Right lung (tissue), 5 donors: Measurements from ENCODE around the gene RCAN2. TPM values are rescaled to one million over a fixed set of nuclear protein-coding genes. Genes with fewer than 3 reads are reported as not detected.
A peak's percentile ranks its signal among the peaks of the same experiment; 100 is the strongest.

Experiments
- DNase-seq, 2 donors: peaks; one replicate each; pipeline ENCODE4 v3.0.0-alpha.2; 2013
- polyA plus RNA-seq, 5 donors: library from polyadenylated mRNA; unstranded; fragments of 120-200 nt; gene quantifications; one replicate each; pipeline versions ENCODE4 v1.2.1 to v1.2.3, GENCODE V29; 2013; ENCODE audit warnings: inconsistent platforms in 1 of 5, low replicate concordance in 1 of 5; ENCODE audit not compliant: insufficient read length in 5 of 5, insufficient read depth in 1 of 5

The RCAN2 gene
- polyA plus RNA-seq, 5 donors = 2.4 to 3.3 (median 2.9) TPM

GRCh38 chr6:46219661-46220060 is 271.6 kb downstream of the RCAN2 start:
- DNase-seq = no peak

GRCh38 chr6:46218457-46218856 is 272.8 kb downstream of the RCAN2 start:
- no peak for DNase-seq

- no peak for DNase-seq
Measured at GRCh38 chr6:46217671-46218131, 273.5 kb downstream of the RCAN2 start.

GRCh38 chr6:46216879-46217278 is 274.4 kb downstream of the RCAN2 start:
- DNase-seq = no peak

GRCh38 chr6:46215777-46216176 is 275.5 kb downstream of the RCAN2 start:
- DNase-seq = no peak

- DNase-seq = no peak
Measured at GRCh38 chr6:46215213-46215612, 276.0 kb downstream of the RCAN2 start.

GRCh38 chr6:46211917-46212316 is 279.3 kb downstream of the RCAN2 start:
- no peak for DNase-seq

- DNase-seq = no peak
Measured at GRCh38 chr6:46210294-46210693, 281.0 kb downstream of the RCAN2 start.

- DNase-seq = no peak
Measured at GRCh38 chr6:46208303-46208702, 282.9 kb downstream of the RCAN2 start.

GRCh38 chr6:46207174-46207573 is 284.1 kb downstream of the RCAN2 start:
- no peak for DNase-seq

- DNase-seq = no peak
Measured at GRCh38 chr6:46204880-46205650, 286.2 kb downstream of the RCAN2 start.

GRCh38 chr6:46203391-46204177 is 287.7 kb downstream of the RCAN2 start:
- DNase-seq = peak; percentile 54 to 61

GRCh38 chr6:46201702-46202101 is 289.5 kb downstream of the RCAN2 start:
- no peak for DNase-seq

GRCh38 chr6:46199387-46199786 is 291.9 kb downstream of the RCAN2 start:
- DNase-seq = no peak

- no peak for DNase-seq
Measured at GRCh38 chr6:46191961-46192360, 299.3 kb downstream of the RCAN2 start.

GRCh38 chr6:46190889-46191288 is 300.4 kb downstream of the RCAN2 start:
- no peak for DNase-seq

GRCh38 chr6:46189726-46190125 is 301.5 kb downstream of the RCAN2 start:
- no peak for DNase-seq

GRCh38 chr6:46186583-46186982 is 304.7 kb downstream of the RCAN2 start:
- no peak for DNase-seq

- no peak for DNase-seq
Measured at GRCh38 chr6:46184114-46184513, 307.1 kb downstream of the RCAN2 start.

- DNase-seq = no peak
Measured at GRCh38 chr6:46175976-46176375, 315.3 kb downstream of the RCAN2 start.

- no peak for DNase-seq
Measured at GRCh38 chr6:46175446-46175845, 315.8 kb downstream of the RCAN2 start.

- no peak for DNase-seq
Measured at GRCh38 chr6:46174904-46175303, 316.3 kb downstream of the RCAN2 start.

- DNase-seq = no peak
Measured at GRCh38 chr6:46172176-46172575, 319.1 kb downstream of the RCAN2 start.
